Activated CD4-positive, alpha-beta T cell treated with anti-CD3 and anti-CD28 coated beads, Interleukin-10, Interleukin-2, amounts not matched to agents 100 ng/mL and 50 ng/mL, durations not matched to agents 16 hours and 8 hours (primary cell): ENCODE data around the gene COQ8B.
"Not testable (repeated sequence)": the region's sequence is repeated elsewhere in the genome, so short reads cannot be mapped to it uniquely, and the experiment has no call there.

Experiments used
- DNase-seq: peaks from one replicate; pipeline ENCODE4 v3.0.0-alpha.2; 2020

The COQ8B gene

DNA sequence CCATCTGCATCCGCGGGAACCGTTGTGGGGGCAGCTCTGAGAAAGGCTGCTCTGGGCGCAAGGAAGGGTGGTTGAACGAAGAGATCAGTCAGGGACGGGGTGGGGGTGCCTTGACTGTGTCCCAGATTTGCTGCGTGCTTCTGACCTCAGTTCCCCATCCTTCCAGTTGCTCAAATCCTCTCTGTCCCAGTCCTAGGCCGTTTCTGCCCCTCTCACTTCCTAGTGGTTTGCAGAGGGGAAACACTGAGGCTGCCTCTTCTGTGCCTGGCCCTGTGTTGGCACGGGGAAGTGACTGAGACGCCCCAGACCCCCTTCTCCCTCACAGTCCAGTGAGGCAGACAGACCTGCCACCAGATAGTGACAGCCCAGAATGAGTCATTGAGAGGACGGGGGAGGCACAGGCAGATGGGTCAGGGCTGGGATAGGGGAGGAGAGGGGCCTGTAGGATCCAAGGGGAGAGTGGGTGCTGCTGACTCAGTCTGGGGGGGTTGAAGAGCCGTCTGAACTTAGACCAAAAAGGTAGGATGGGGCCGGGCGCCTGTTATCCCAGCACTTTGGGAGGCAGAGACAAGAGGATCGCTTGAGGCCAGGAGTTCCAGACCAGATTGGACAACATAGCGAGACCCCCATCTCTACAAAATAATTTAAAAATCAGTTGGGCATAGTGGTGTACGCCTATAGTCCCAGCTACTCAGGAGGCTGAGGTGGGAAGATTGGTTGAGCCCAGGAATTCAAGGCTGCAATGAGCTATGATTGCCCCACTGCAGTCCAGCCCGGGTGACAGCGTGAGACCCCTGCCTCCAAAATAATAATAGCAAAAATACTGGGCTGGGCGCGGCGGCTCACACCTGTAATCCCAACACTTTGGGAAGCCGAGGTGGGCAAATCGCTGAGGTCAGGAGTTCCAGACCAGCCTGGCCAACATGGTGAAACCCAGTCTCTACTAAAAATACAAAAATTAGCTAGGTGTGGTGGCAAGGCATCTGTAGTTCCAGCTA is 52.7 kb downstream of the COQ8B start:
- DNase-seq = peak; percentile 19

DNA sequence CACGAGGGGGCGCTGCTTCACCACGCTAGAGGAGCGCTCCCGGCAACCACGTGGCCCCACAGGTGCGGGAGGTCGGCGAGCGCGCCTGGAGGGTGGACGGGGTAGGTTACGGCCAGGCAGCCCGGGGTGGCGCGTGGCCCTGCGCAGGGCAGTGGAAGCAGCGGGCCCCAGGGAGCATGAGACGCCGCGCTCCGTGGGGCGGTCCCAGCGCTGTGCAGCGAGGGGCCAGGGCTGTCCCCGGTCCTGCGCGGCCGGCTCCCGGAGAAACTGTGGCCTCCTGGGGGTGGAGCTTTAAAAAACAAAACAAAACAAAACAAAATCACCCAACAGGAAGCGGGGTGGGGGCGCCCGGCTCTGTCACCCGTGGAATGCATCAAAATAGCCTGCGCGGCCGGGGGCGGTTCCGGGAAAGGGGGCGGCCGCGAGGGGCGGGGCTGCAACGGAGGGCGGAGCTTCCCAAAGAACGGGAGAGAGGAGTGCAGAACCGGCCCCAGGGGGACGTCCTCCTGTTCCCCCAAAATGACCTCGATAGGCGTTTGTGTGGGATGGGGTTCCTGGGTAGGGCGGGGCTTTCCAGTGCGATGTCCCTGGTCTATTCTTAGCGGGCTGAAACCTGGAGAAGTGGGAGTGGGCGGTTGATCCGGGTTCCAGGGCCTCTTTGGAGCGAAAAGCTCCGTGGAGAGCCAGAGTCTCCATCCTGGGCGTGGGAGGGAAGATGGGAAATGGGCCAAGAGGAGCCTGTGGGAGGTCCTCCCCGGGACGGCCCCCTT is 53.6 kb downstream of the COQ8B start:
- peak; percentile 91 for DNase-seq

DNA sequence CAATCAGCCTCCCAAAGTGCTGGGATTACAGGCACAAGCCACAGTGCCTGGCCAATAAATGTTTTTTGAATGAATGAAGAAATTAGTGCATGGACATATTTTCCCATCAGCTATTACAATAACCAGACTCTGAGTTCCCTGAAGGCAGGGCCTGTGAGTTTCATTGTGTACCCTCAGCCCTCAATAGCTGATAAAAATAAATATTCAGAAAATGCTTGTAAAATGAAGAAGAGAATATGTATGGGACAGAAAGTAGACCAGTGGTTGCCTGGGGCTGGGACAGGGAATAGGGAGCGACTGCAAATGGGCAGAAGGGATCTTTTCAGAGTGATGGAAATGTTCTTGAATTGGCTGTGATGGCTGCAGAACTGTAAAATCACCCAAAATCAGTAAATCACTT is 55.1 kb downstream of the COQ8B start:
- no peak for DNase-seq

DNA sequence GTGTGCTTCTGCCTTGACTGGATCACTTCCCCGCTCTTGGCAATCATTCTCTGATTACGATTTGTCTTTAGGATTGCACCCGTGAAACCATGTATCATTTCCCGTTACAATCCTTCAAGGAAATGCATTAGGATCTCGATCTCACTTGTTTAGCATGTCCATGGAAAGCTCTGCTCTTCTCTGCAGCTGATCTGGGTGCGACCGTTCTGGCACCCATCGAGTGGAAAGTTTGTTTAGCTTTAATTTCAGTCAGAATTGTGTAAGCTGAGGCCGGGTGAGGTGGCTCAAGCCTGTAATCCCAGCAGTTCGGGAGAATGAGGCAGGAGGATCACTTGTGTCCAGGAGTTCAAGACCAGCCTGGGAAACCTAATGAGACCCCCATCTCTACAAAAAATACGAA is 57.1 kb downstream of the COQ8B start:
- no peak for DNase-seq

DNA sequence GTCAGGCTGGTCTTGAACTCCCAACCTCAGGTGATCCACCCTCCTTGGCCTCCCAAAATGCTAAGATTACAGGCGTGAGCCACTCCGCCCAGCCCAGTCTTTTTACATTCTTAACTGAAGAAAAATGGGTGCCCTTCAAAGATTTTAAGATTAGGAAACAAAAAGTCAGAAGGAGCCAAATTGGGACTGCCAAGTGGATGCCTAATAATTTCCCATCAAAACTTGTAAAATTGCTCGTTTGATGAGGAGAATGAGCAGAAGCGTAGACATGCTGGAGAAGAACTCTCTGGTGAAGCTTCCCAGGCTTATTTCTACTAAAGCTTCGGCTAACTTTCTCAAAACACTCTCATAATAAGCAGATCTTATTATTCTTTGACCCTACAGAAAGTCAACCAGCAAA is 57.6 kb downstream of the COQ8B start:
- no peak for DNase-seq

DNA sequence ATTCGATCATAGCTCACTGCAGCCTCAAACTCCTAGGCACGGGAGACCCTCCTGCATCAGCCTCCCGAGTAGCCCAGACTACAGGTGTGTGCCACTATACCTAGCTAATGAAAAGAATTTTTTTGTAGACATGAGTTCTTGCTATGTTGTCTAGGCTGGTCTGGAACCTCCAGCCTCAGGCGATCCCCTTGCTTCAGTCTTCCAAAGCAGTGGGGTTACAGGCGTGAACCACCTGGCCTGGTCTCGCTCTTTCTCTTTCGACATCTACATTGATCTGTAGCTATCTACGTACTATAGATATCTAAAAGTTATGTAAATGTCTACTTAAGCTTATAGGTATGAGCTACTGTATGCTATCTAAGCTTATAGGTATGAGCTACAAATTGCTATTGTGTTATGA is 58.7 kb downstream of the COQ8B start:
- no peak for DNase-seq

DNA sequence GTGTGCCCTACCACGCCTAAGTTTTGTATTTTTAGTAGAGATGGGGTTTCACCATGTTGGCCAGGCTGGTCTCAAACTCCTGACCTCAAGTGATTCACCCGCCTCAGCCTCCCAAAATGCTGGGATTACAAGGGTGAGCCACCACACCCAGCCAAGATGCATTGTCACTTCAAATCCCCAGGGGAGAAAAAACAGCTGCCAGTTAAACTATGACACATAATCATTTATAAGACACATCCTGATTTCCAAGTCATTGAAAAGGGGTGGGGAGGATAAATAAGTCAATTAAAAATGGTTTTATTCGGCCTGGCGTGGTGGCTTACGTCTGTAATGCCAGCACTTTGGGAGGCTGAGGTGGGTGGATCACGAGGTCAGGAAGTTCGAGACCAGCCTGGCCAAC is 61.0 kb downstream of the COQ8B start:
- not testable (repeated sequence) for DNase-seq

DNA sequence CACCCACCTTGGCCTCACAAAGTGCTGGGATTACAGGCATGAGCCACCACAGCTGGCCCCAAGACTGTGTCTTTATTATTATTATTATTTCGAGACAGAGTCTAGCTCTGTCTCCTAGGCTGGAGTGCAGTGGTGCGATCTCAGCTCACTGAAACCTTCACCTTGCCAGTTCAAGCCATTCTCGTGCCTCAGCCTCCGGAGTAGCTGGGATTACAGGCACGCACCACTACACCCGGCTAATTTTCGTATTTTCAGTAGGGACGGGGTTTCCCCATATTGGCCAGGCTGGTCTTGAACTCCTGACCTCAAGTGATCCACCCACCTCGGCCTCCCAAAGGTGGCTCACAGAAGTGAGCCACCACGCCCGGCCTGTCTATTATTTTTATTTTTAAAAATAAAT is 64.4 kb downstream of the COQ8B start:
- not testable (repeated sequence) for DNase-seq

DNA sequence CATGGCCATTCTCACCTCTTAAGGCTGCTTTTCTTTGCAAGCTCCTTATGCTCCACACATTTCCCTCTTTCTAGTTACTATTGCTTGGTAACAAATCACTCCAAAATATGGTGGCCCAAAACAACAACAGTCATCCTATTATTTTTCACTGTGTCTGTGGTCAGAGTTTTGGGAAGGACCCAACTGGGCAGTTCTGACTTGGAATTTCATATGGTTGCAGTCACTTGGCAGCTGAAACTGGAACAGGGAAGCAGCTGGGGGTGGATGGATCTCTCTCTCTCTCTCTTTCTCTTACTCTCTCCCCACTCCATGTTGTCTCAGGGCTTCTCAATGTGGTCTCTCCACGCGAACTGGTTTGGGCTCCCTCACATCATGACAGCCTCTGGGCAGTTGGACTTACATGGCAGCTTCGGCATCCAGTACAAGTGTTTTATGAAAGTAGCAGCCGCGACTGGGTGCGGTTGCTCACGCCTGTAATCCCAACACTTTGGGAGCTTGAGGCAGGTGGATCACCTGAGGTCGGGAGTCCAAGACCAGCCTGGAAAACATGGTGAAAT is 65.9 kb downstream of the COQ8B start:
- no peak for DNase-seq

DNA sequence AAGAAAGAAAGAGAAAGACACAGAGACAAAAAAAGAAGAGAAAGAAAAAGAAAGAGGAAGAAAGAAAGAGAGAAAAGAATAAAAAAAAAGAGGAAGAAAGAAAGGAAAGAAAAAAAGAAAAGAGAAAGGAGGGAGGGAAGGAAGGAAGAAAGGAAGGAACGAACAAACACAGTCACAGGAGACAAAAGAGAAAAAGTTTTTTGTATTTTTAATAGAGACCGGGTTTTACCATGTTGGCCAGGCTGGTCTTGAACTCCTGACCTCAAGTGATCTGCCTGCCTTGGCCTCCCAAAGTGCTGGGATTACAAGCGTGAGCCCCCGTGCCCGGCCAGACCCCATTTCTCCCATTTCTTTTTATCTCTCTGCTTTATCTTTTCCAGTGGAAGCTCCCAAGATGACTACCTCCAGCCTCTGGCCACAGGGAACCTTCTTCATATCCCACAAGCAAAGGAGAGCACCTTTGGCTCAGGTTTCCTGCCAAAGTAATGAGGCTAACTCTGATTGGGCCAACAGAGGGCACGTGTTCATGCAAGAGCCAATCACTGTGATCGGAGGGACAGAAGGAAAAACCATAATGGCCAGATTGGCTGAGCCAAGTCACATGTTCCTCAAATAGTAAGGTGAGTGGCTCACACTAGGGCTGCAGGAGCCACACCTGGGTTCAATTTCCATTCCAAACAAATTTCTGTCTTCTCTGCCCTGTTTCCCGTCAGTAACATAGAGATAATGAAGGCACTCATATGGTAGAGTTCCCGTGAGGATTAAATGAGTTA is 66.6 kb downstream of the COQ8B start:
- not testable (repeated sequence) for DNase-seq

DNA sequence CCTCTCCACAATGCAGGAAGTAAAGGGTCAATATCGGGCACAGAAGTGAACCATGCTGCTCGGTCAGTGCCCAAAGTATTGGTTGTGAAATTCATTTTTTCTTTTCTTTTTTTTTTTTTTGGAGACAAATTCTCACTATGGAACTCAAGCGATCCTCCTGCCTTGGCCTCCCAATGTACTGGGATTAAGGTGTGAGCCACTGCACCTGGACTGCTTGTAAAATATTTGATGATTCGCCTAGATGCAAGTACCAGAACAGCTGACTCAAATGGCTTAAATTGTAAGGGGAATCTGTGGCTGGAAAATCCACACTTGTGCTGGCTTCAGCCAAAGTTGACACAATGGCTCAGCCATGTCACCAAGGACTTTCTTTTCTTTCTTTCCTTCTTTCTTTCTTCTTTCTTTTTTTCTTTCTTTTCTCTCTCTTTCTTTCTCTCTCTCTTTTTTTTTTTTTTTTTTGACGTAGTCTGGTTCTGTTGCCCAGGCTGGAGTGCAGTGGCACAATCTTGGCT is 69.9 kb downstream of the COQ8B start:
- DNase-seq = no peak

DNA sequence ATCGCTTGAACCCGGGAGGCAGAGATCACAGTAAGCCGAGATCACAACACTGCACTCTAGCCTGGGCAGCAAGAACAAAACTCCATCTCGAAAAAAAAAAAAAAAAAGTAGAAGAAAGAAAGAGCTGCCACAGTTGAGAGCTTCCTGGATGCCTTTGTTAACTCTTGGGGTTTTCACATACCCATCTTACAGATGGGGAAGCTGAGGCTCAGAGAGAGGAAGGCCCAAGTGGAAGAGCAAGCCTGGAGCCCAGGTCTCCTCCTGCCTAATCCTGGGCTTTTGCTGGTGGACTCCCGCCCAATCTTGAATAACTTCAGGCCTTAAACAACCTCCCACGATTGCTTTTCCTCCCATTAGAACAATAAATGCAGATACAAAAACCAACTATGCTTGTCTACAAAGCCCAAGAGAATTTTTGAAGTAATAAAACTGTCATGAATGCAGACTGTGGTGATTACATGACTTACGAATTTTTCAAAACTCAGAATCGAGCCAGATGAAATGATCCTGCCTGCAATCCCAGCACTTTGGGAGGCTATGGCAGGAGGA is 73.9 kb downstream of the COQ8B start:
- no peak for DNase-seq

DNA sequence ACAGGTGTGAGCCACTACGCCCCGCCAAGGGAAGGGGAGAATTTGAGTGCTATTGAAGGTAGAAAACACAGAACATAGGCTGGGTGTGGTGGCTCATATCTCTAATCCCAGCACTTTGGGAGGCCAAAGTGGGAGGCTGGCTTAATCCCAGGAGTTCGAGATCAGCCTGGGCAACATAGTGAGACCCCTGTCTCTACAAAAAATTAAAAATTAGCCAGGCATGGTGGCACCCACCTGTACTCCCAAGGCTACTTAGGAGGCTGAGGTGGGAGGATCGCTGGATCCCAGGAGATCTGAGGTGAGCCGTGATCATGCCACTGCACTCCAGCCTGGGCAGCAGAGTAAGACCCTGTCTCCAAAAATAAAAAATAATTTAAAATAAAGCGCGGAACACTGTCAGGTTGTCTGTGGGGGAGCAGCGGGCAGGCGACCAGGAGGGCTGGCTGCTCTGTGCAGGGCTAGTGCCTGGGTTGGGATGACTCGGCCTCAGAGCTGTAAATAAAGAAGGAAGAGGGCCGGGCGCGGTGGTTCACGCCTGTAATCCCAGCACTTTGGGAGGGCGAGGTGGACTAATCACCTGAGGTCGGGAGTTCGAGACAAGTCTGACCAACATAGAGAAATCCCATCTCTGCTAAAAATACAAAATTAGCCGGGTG is 74.5 kb downstream of the COQ8B start:
- DNase-seq = no peak
